GM21786 (cell line): ENCODE data around the gene C2CD2.

ENCODE experiments used
- ATAC-seq: cut with Tn5 transposase; IDR thresholded peaks from one replicate; pipeline ENCODE4 v1.9.1; 2021; ENCODE audit not compliant: unreplicated experiment

The C2CD2 gene

GRCh38 chr21:41933313-41934079, 20.3 kb downstream of the C2CD2 start:
- ATAC-seq = no peak

- ATAC-seq = no peak
These were observed 21.1 kb downstream of the C2CD2 start for GRCh38 chr21:41932576-41933312.

GRCh38 chr21:41932191-41932575, 21.6 kb downstream of the C2CD2 start:
- no peak for ATAC-seq

GRCh38 chr21:41931041-41931451, 22.8 kb downstream of the C2CD2 start:
- ATAC-seq = no peak

GRCh38 chr21:41929248-41929647, 24.6 kb downstream of the C2CD2 start:
- no peak for ATAC-seq

GRCh38 chr21:41928621-41929220, 25.1 kb downstream of the C2CD2 start:
- peak; percentile 40 for ATAC-seq

GRCh38 chr21:41927727-41928409, 25.9 kb downstream of the C2CD2 start:
- no peak for ATAC-seq

- no peak for ATAC-seq
These were observed 27.0 kb downstream of the C2CD2 start for GRCh38 chr21:41926807-41927171.

GRCh38 chr21:41926117-41926806, 27.6 kb downstream of the C2CD2 start:
- peak; percentile 53 for ATAC-seq

- ATAC-seq = no peak
These were observed 28.1 kb downstream of the C2CD2 start for GRCh38 chr21:41925767-41926116.

GRCh38 chr21:41924368-41924754, 29.5 kb downstream of the C2CD2 start:
- ATAC-seq = no peak

- no peak for ATAC-seq
These were observed 30.0 kb downstream of the C2CD2 start for GRCh38 chr21:41923631-41924367.

GRCh38 chr21:41923186-41923585, 30.6 kb downstream of the C2CD2 start:
- no peak for ATAC-seq

GRCh38 chr21:41921021-41921420, 32.8 kb downstream of the C2CD2 start:
- ATAC-seq = no peak

- no peak for ATAC-seq
These were observed 33.3 kb downstream of the C2CD2 start for GRCh38 chr21:41920476-41920875.

- ATAC-seq = no peak
These were observed 34.0 kb downstream of the C2CD2 start for GRCh38 chr21:41919666-41920398.

- ATAC-seq = no peak
These were observed 35.1 kb downstream of the C2CD2 start for GRCh38 chr21:41918561-41919358.

GRCh38 chr21:41917531-41917930, 36.3 kb downstream of the C2CD2 start:
- no peak for ATAC-seq

GRCh38 chr21:41916888-41917433, 36.9 kb downstream of the C2CD2 start:
- ATAC-seq = no peak
